Mesenchymal stem cell (in vitro differentiated cells and primary cell): ENCODE measurements around the gene NKAP.
"Not testable (repeated sequence)": the region's sequence is repeated elsewhere in the genome, so short reads cannot be mapped to it uniquely, and the experiment has no call there.

Source experiments
- DNase-seq: peaks from one replicate; pipeline ENCODE4 v3.0.0-alpha.2; 2013
- H2AFZ ChIP-seq: one replicate; pipeline ENCODE4 v1.6.1; 2013; ENCODE audit warnings: low read depth, mild to moderate bottlenecking, control low read depth, inconsistent platforms, low read length, moderate library complexity
- H2AK5ac ChIP-seq: 2 replicates; pipeline ENCODE4 v1.6.1; 2013; ENCODE audit warnings: low read length, moderate library complexity, mild to moderate bottlenecking, inconsistent platforms; ENCODE audit not compliant: severe bottlenecking
- H2BK120ac ChIP-seq: one replicate; pipeline ENCODE4 v1.6.1; 2013; ENCODE audit warnings: low read depth, mild to moderate bottlenecking, inconsistent platforms, low read length, moderate library complexity
- H2BK12ac ChIP-seq, 2 experiments: one replicate each; pipeline ENCODE4 v1.6.1; 2013; ENCODE audit warnings: inconsistent platforms in 2 of 2, low read length in 2 of 2, mild to moderate bottlenecking in 2 of 2, moderate library complexity in 2 of 2, control low read depth in 1 of 2
- H2BK15ac ChIP-seq: one replicate; pipeline ENCODE4 v1.6.1; 2013; ENCODE audit warnings: mild to moderate bottlenecking, low read depth, inconsistent platforms; ENCODE audit not compliant: poor library complexity, severe bottlenecking
- H2BK5ac ChIP-seq: 2 replicates; pipeline ENCODE4 v1.6.1; 2013; ENCODE audit warnings: low read depth, mild to moderate bottlenecking, low read length, control low read depth, inconsistent platforms; ENCODE audit not compliant: poor library complexity, severe bottlenecking
- H3K14ac ChIP-seq, 2 experiments: one replicate each; pipeline ENCODE4 v1.6.1; 2013; ENCODE audit warnings: inconsistent platforms in 2 of 2, low read length in 2 of 2, control low read depth in 1 of 2, mild to moderate bottlenecking in 1 of 2, moderate library complexity in 1 of 2
- H3K18ac ChIP-seq, 2 experiments: one replicate each; pipeline ENCODE4 v1.6.1; 2013; ENCODE audit warnings: inconsistent platforms in 2 of 2, low read length in 2 of 2, control low read depth in 1 of 2, low read depth in 1 of 2, mild to moderate bottlenecking in 1 of 2
- H3K23ac ChIP-seq, 2 experiments: one replicate each; pipeline ENCODE4 v1.6.1; 2013; ENCODE audit warnings: inconsistent platforms in 2 of 2, low read length in 2 of 2, mild to moderate bottlenecking in 2 of 2, moderate library complexity in 2 of 2, control low read depth in 1 of 2
- H3K27ac ChIP-seq: 2 replicates; pipeline ENCODE4 v1.5.1; 2013; ENCODE audit warnings: mild to moderate bottlenecking, moderate library complexity, low read length, control low read depth, inconsistent platforms; ENCODE audit not compliant: poor library complexity, severe bottlenecking
- H3K27me3 ChIP-seq, 2 experiments: 2 replicates each; pipeline versions ENCODE4 v1.6.1 to v1.7.0; 2013; ENCODE audit warnings: low read length in 2 of 2, mild to moderate bottlenecking in 2 of 2, moderate library complexity in 2 of 2, control low read depth in 1 of 2, inconsistent platforms in 1 of 2; ENCODE audit not compliant: control insufficient read depth in 1 of 2, insufficient read depth in 1 of 2
- H3K36me3 ChIP-seq, 2 experiments: 2 replicates each; pipeline versions ENCODE4 v1.6.1 to v1.7.0; 2013; ENCODE audit warnings: low read length in 2 of 2, control low read depth in 1 of 2, inconsistent platforms in 1 of 2, low read depth in 1 of 2, mild to moderate bottlenecking in 1 of 2; ENCODE audit not compliant: insufficient read depth in 2 of 2, control insufficient read depth in 1 of 2
- H3K4ac ChIP-seq, 2 experiments: one replicate each; pipeline ENCODE4 v1.6.1; 2013; ENCODE audit warnings: inconsistent platforms in 2 of 2, low read length in 2 of 2, mild to moderate bottlenecking in 2 of 2, moderate library complexity in 2 of 2, control low read depth in 1 of 2, low read depth in 1 of 2
- H3K4me1 ChIP-seq: 2 replicates; pipeline ENCODE4 v1.6.1; 2013; ENCODE audit warnings: low read depth, low read length, control low read depth; ENCODE audit not compliant: control insufficient read depth, insufficient read depth
- H3K4me2 ChIP-seq: 2 replicates; pipeline ENCODE4 v1.6.1; 2013; ENCODE audit warnings: low read length, mild to moderate bottlenecking, inconsistent platforms; ENCODE audit not compliant: poor library complexity, severe bottlenecking
- H3K4me3 ChIP-seq, 2 experiments: 2 replicates each; pipeline versions ENCODE4 v1.5.1 to v1.7.0; 2013; ENCODE audit warnings: low read length in 2 of 2, mild to moderate bottlenecking in 2 of 2, control low read depth in 1 of 2, low read depth in 1 of 2; ENCODE audit not compliant: insufficient read depth in 1 of 2
- H3K79me1 ChIP-seq: replicated peaks from 2 replicates; pipeline ENCODE4 v1.6.1; 2013; ENCODE audit warnings: mild to moderate bottlenecking, control low read depth, low read length, inconsistent platforms; ENCODE audit not compliant: poor library complexity, severe bottlenecking
- H3K9ac ChIP-seq: 2 replicates; pipeline ENCODE4 v1.7.0; 2013; ENCODE audit warnings: mild to moderate bottlenecking, low read length, moderate library complexity
- H3K9me3 ChIP-seq: 2 replicates; pipeline ENCODE4 v1.7.0; 2013; ENCODE audit warnings: mild to moderate bottlenecking, low read length; ENCODE audit not compliant: control insufficient read depth
- H4K8ac ChIP-seq: one replicate; pipeline ENCODE4 v1.6.1; 2013; ENCODE audit warnings: inconsistent platforms, mild to moderate bottlenecking, low read length, moderate library complexity
- H4K91ac ChIP-seq: one replicate; pipeline ENCODE4 v1.6.1; 2013; ENCODE audit warnings: mild to moderate bottlenecking, low read length, inconsistent platforms
- WGBS: methylation state at CpG from one replicate; pipeline ENCODE4 v1.1.7; 2013; ENCODE audit warnings: mixed read lengths; 5-methylcytosine and 5-hydroxymethylcytosine counted together

NKAP gene

DNA sequence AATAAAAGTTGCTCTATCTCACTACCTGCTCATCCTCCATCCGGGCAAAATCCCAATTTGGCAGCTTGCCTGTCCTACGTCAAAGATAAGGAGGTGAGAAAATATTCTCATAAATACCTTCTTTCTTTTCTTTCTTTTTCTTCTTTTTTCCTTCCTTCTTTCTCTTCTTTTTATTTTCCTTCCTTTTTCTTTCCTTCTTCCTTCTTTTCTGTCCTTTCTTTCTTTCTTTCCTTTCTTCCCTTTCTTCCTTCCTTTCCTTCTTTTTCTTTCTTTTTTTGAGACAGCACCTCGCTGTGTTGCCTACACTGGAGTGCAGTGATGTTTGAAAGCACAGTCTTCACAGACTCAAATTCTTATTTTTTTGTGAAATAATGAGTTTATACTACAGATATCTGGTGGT lies 38.6 kb upstream of the NKAP start:
- no peak overlapping the region for H3K4me2 ChIP-seq
- H3K9ac ChIP-seq = no peak overlapping the region
- H2BK120ac ChIP-seq = no peak overlapping the region
- H4K8ac ChIP-seq = no peak overlapping the region
- no peak overlapping the region for H2BK5ac ChIP-seq
- H3K14ac ChIP-seq = no peak overlapping the region
- no peak overlapping the region for H3K18ac ChIP-seq
- no peak overlapping the region for H3K4ac ChIP-seq
- no peak overlapping the region for H4K91ac ChIP-seq
- H3K4me3 ChIP-seq = no peak overlapping the region
- 41% methylated on average over 2 of the region's 3 CpGs for WGBS
- H2BK12ac ChIP-seq = no peak overlapping the region
- H2BK15ac ChIP-seq = no peak overlapping the region
- H3K4me1 ChIP-seq = no peaks in the 10 kb centered on the region
- no peak overlapping the region for H2AFZ ChIP-seq
- H3K79me1 ChIP-seq = no peaks in the 10 kb centered on the region
- H3K27ac ChIP-seq = no peak overlapping the region
- H3K9me3 ChIP-seq = no peaks in the 10 kb centered on the region
- no peak overlapping the region for H2AK5ac ChIP-seq
- no peak overlapping the region for H3K23ac ChIP-seq
- peaks cover 0 to 10% of the 10 kb centered on the region in 2 experiments for H3K27me3 ChIP-seq
- DNase-seq = no peak
- H3K36me3 ChIP-seq = no peaks in the 10 kb centered on the region

DNA sequence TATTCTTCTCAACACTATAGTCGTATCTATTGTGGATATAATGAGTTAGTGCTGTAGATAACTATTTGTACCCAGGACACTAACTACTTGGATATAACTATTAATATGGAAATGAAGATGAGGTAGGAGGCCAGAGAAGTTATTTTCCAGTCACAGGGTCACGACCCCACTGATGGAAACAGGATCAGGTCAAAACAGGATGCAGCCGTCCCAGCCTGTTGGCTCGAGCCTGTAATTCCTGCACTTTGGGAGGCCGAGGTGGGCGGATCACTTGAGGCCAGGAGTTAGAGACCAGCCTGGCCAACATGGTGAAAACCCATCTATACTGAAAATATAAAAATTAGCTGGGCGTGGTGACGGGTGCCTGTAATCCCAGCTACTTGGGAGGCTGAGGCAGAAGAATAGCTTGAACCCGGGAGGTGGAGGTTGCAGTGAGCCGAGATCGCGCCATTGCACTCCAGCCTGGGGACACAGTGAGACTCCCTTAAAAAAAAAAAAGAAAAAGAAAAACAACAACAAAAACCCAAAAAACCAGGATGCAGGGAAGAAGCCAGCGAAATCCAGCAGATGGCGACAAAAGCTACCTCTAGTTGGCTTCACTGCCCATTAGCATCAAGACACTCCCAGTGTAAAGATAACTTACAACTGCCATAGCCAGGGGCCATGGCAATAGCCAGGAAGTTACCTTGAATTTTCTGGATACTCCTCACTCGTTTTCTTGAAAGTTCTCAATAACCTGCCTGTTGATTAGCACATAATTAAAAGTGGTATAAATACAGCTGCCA lies 37.9 kb upstream of the NKAP start:
- Histone ChIP-seq H2BK15ac (no peak overlapping the region), H3K18ac (no peak overlapping the region), H3K79me1 (no peaks in the 10 kb centered on the region), H3K14ac (no peak overlapping the region), H3K9ac (no peak overlapping the region), H3K23ac (no peak overlapping the region), H3K4ac (no peak overlapping the region), H2BK120ac (no peak overlapping the region), H3K4me1 (no peaks in the 10 kb centered on the region), H3K27ac (no peak overlapping the region), H2BK5ac (no peak overlapping the region), H3K27me3 (peaks cover 0 to 8% of the 10 kb centered on the region in 2 experiments), H3K36me3 (no peaks in the 10 kb centered on the region), H4K91ac (no peak overlapping the region), H3K4me3 (no peak overlapping the region), H2AFZ (no peak overlapping the region), H3K4me2 (no peak overlapping the region), H2BK12ac (no peak overlapping the region), H2AK5ac (no peak overlapping the region), H3K9me3 (no peaks in the 10 kb centered on the region), H4K8ac (no peak overlapping the region)
- whole genome bisulfite sequencing = 40% methylated on average over 10 of the region's 15 CpGs
- peak; percentile 33 for DNase-seq

DNA sequence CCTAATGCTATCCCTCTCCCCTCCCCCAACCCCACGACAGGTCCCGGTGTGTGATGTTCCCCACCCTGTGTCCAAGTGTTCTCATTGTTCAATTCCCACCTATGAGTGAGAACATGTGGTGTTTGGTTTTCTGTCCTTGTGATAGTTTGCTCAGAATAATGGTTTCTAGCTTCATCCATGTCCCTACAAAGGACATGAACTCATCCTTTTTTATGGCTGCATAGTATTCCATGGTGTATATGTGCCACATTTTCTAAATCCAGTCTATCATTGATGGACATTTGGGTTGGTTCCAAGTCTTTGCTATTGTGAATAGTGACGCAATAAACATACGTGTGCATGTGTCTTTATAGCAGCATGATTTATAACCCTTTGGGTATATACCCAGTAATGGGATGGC lies 33.6 kb upstream of the NKAP start:
- H3K9me3 ChIP-seq, H3K18ac ChIP-seq, H4K91ac ChIP-seq, H2BK120ac ChIP-seq, H3K4ac ChIP-seq, H2AK5ac ChIP-seq, H2BK12ac ChIP-seq, H3K27ac ChIP-seq, H2BK15ac ChIP-seq, H3K23ac ChIP-seq, H3K36me3 ChIP-seq, H3K27me3 ChIP-seq, DNase-seq, H3K79me1 ChIP-seq, H3K9ac ChIP-seq, H3K14ac ChIP-seq, H3K4me3 ChIP-seq, H2BK5ac ChIP-seq, H4K8ac ChIP-seq, H2AFZ ChIP-seq, H3K4me1 ChIP-seq, H3K4me2 ChIP-seq: not testable (repeated sequence)
- no CpG with 5 or more reads among the region's 4 CpGs for WGBS

DNA sequence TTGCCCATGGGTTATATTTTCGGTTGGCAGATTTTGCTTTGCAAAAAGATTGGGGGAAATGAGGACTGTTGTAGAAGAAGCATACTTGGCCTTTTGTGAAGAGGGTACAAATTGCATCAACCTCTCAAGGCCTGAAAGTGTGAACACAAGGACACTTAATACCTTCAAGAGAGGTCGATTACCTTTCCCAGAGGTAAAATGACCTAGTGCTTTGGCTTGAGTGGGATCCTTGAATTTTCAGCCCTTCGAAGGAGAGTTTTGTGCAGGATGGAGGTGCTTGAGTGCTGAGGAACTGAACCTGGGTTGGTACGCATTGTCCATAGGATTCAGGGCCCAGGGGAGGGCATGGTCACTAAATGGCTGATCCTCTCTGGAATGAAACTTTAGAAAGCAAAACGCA lies 27.6 kb upstream of the NKAP start:
- WGBS = 91% methylated on average over 3 of the region's 5 CpGs
- Histone ChIP-seq H4K8ac (no peak overlapping the region), H2BK15ac (no peak overlapping the region), H3K9me3 (no peaks in the 10 kb centered on the region), H2BK5ac (no peak overlapping the region), H3K36me3 (no peaks in the 10 kb centered on the region), H3K79me1 (no peaks in the 10 kb centered on the region), H3K9ac (no peak overlapping the region), H3K4me3 (no peak overlapping the region), H3K23ac (no peak overlapping the region), H3K4ac (no peak overlapping the region), H2BK12ac (no peak overlapping the region), H3K14ac (no peak overlapping the region), H4K91ac (no peak overlapping the region), H3K4me1 (no peaks in the 10 kb centered on the region), H2AFZ (no peak overlapping the region), H3K27me3 (no peaks in the 10 kb centered on the region), H2AK5ac (no peak overlapping the region), H3K18ac (no peak overlapping the region), H3K4me2 (no peak overlapping the region), H2BK120ac (no peak overlapping the region), H3K27ac (no peak overlapping the region)
- no peak for DNase-seq
